Activated T-helper 17 cell treated with anti-CD3 and anti-CD28 coated beads, Interleukin-2, amount 50 U/mL, for 72 hours (primary cell): ENCODE results near the gene TIMELESS. TPM values are rescaled to one million over a fixed set of nuclear protein-coding genes. Genes with fewer than 3 reads are reported as not detected.
"Not testable (repeated sequence)": the region's sequence is repeated elsewhere in the genome, so short reads cannot be mapped to it uniquely, and the experiment has no call there.

Source experiments
- ATAC-seq: fragments of 150-1000 bp; cut with Tn5 transposase; replicated peaks from 2 replicates; pipeline ENCODE4 v1.10.0; 2021; ENCODE audit warnings: mild to moderate bottlenecking, moderate library complexity
- H3K27ac Mint-ChIP-seq: one replicate; pipeline ENCODE4 v1.8.0; 2022; ENCODE audit warnings: mixed read lengths
- H3K27me3 Mint-ChIP-seq: one replicate; pipeline ENCODE4 v1.8.0; 2022; ENCODE audit warnings: mixed read lengths
- H3K36me3 Mint-ChIP-seq: one replicate; pipeline ENCODE4 v1.8.0; 2022; ENCODE audit warnings: low read depth, mild to moderate bottlenecking, mixed read lengths
- H3K4me1 Mint-ChIP-seq: one replicate; pipeline ENCODE4 v1.8.0; 2022; ENCODE audit warnings: mixed read lengths
- H3K4me3 Mint-ChIP-seq: one replicate; pipeline ENCODE4 v1.8.0; 2022; ENCODE audit warnings: mild to moderate bottlenecking, mixed read lengths
- H3K9me3 Mint-ChIP-seq: one replicate; pipeline ENCODE4 v1.8.0; 2022; ENCODE audit warnings: mixed read lengths
- total RNA-seq, 2 donors: library from RNA; stranded (reverse); gene quantifications; one replicate each; pipeline ENCODE4 v1.2.3, GENCODE V29; 2022

Gene TIMELESS
- total RNA-seq, 2 donors from 2014 or later = 36.6 to 57.4 TPM

GRCh38 chr12:56476972-56477432 is 27.8 kb upstream of the TIMELESS start:
- no peaks in the 10 kb centered on the region for H3K9me3 Mint-ChIP-seq
- no peak overlapping the region for H3K4me3 Mint-ChIP-seq
- ATAC-seq = no peak
- peaks cover 10% of the 10 kb centered on the region for H3K4me1 Mint-ChIP-seq
- H3K27me3 Mint-ChIP-seq = no peaks in the 10 kb centered on the region
- peaks cover 29% of the 10 kb centered on the region for H3K36me3 Mint-ChIP-seq
- H3K27ac Mint-ChIP-seq = no peak overlapping the region

- Mint-ChIP-seq H3K4me3 (no peak overlapping the region), H3K36me3 (peaks cover 32% of the 10 kb centered on the region), H3K9me3 (no peaks in the 10 kb centered on the region), H3K27ac (no peak overlapping the region), H3K27me3 (no peaks in the 10 kb centered on the region), H3K4me1 (peaks cover 10% of the 10 kb centered on the region)
- no peak for ATAC-seq
These were observed 26.9 kb upstream of the TIMELESS start for GRCh38 chr12:56476143-56476542.

GRCh38 chr12:56474389-56474788 is 25.2 kb upstream of the TIMELESS start:
- Mint-ChIP-seq H3K27ac (no peak overlapping the region), H3K4me3 (no peak overlapping the region), H3K4me1 (peaks cover 11% of the 10 kb centered on the region), H3K9me3 (no peaks in the 10 kb centered on the region), H3K36me3 (peaks cover 39% of the 10 kb centered on the region), H3K27me3 (no peaks in the 10 kb centered on the region)
- no peak for ATAC-seq

- Mint-ChIP-seq H3K9me3 (no peaks in the 10 kb centered on the region), H3K27ac (peak overlapping the region; percentile 98), H3K27me3 (no peaks in the 10 kb centered on the region), H3K4me1 (peaks cover 10% of the 10 kb centered on the region), H3K36me3 (peaks cover 44% of the 10 kb centered on the region), H3K4me3 (peak overlapping the region; percentile 97)
- no peak for ATAC-seq
These were observed 20.0 kb upstream of the TIMELESS start for GRCh38 chr12:56469007-56469930.

- peaks cover 37% of the 10 kb centered on the region for H3K36me3 Mint-ChIP-seq
- H3K4me1 Mint-ChIP-seq = peaks cover 15% of the 10 kb centered on the region
- peak within 1 kb of the TSS; percentile 97 for H3K4me3 Mint-ChIP-seq
- no peaks in the 10 kb centered on the region for H3K9me3 Mint-ChIP-seq
- H3K27me3 Mint-ChIP-seq = no peaks in the 10 kb centered on the region
- peak within 1 kb of the TSS; percentile 98 for H3K27ac Mint-ChIP-seq
- ATAC-seq = peak; percentile 98
These were observed 19.2 kb upstream of the TIMELESS start, which contains the start of gene SPRYD4 for GRCh38 chr12:56468216-56469006. TSS of gene SPRYD4 (plus strand) at chr12:56468578. CDS start at chr12:56468592, 14 bp downstream.

- H3K27me3 Mint-ChIP-seq = no peaks in the 10 kb centered on the region
- no peak overlapping the region for H3K27ac Mint-ChIP-seq
- ATAC-seq = no peak
- no peaks in the 10 kb centered on the region for H3K9me3 Mint-ChIP-seq
- H3K36me3 Mint-ChIP-seq = no peaks in the 10 kb centered on the region
- H3K4me1 Mint-ChIP-seq = peaks cover 12% of the 10 kb centered on the region
- H3K4me3 Mint-ChIP-seq = no peak overlapping the region
These were observed 13.3 kb upstream of the TIMELESS start for GRCh38 chr12:56462565-56462964.

GRCh38 chr12:56461235-56462159 is 12.3 kb upstream of the TIMELESS start:
- Mint-ChIP-seq H3K4me3 (no peak overlapping the region), H3K4me1 (peaks cover 12% of the 10 kb centered on the region), H3K36me3 (no peaks in the 10 kb centered on the region), H3K27me3 (no peaks in the 10 kb centered on the region), H3K9me3 (no peaks in the 10 kb centered on the region), H3K27ac (no peak overlapping the region)
- ATAC-seq = no peak

- Mint-ChIP-seq H3K36me3 (no peaks in the 10 kb centered on the region), H3K4me1 (no peaks in the 10 kb centered on the region), H3K9me3 (no peaks in the 10 kb centered on the region), H3K27me3 (no peaks in the 10 kb centered on the region), H3K4me3 (no peak overlapping the region), H3K27ac (no peak overlapping the region)
- ATAC-seq = no peak
These were observed 8.6 kb upstream of the TIMELESS start for GRCh38 chr12:56457817-56458216.

GRCh38 chr12:56454557-56454956 is 5.3 kb upstream of the TIMELESS start, which contains the start of gene MIP:
TSS of gene MIP (minus strand) at chr12:56454657. CDS start at chr12:56454613, 44 bp downstream.
- Mint-ChIP-seq H3K9me3 (no peaks in the 10 kb centered on the region), H3K27me3 (no peaks in the 10 kb centered on the region), H3K4me1 (peaks cover 5% of the 10 kb centered on the region), H3K27ac (no peak within 1 kb of the TSS), H3K36me3 (no peaks in the 10 kb centered on the region), H3K4me3 (no peak within 1 kb of the TSS)
- no peak for ATAC-seq

GRCh38 chr12:56451147-56451546 is 1.9 kb upstream of the TIMELESS start:
- Mint-ChIP-seq H3K9me3 (no peaks in the 10 kb centered on the region), H3K27ac (peak overlapping the region; percentile 50), H3K27me3 (no peaks in the 10 kb centered on the region), H3K4me1 (peaks cover 9% of the 10 kb centered on the region), H3K4me3 (peak overlapping the region; percentile 92), H3K36me3 (no peaks in the 10 kb centered on the region)
- ATAC-seq = no peak

- no peak for ATAC-seq
- H3K36me3 Mint-ChIP-seq = no peaks in the 10 kb centered on the region
- peak overlapping the region; percentile 95 for H3K27ac Mint-ChIP-seq
- H3K27me3 Mint-ChIP-seq = no peaks in the 10 kb centered on the region
- H3K9me3 Mint-ChIP-seq = no peaks in the 10 kb centered on the region
- H3K4me1 Mint-ChIP-seq = peaks cover 9% of the 10 kb centered on the region
- H3K4me3 Mint-ChIP-seq = peak overlapping the region; percentile 92
These were observed 1.0 kb upstream of the TIMELESS start for GRCh38 chr12:56450241-56450640.

GRCh38 chr12:56449622-56449984 is 377 bp upstream of the TIMELESS start:
- no peak for ATAC-seq
- Mint-ChIP-seq H3K36me3 (no peaks in the 10 kb centered on the region), H3K27ac (peak overlapping the region; percentile 95)

GRCh38 chr12:56443208-56443607 is 6.0 kb downstream of the TIMELESS start:
- H3K9me3 Mint-ChIP-seq, H3K4me3 Mint-ChIP-seq, H3K27me3 Mint-ChIP-seq: not testable (repeated sequence)

More at GRCh38 chr12:56449622-56449984, 377 bp upstream of the TIMELESS start:
- Mint-ChIP-seq H3K27me3 (no peaks in the 10 kb centered on the region), H3K9me3 (no peaks in the 10 kb centered on the region), H3K4me1 (peaks cover 12% of the 10 kb centered on the region), H3K4me3 (peak overlapping the region; percentile 92)

More at GRCh38 chr12:56443208-56443607, 6.0 kb downstream of the TIMELESS start:
- not testable (repeated sequence) for H3K27ac Mint-ChIP-seq, ATAC-seq, H3K36me3 Mint-ChIP-seq
- H3K4me1 Mint-ChIP-seq = peaks cover 12% of the 10 kb centered on the region
